IPS DF 6.9 (cell line): ENCODE results near the gene IL6R.

Experiments
- DNase-seq: peaks from one replicate; pipeline ENCODE4 v3.0.0-alpha.2; 2013; ENCODE audit warnings: low read depth, low spot score
- H3K27ac ChIP-seq: one replicate; pipeline ENCODE4 v1.5.1; 2013; ENCODE audit warnings: low read length, control low read depth
- H3K27me3 ChIP-seq: 2 replicates; pipeline ENCODE4 v1.6.1; 2013; ENCODE audit warnings: mild to moderate bottlenecking, low read length; ENCODE audit not compliant: control insufficient read depth, insufficient read depth
- H3K36me3 ChIP-seq: 2 replicates; pipeline ENCODE4 v1.6.1; 2013; ENCODE audit warnings: low read length; ENCODE audit not compliant: control insufficient read depth, insufficient read depth
- H3K4me1 ChIP-seq: 2 replicates; pipeline ENCODE4 v1.6.1; 2013; ENCODE audit warnings: low read length; ENCODE audit not compliant: control insufficient read depth, insufficient read depth
- H3K4me3 ChIP-seq: 2 replicates; pipeline ENCODE4 v1.5.1; 2013; ENCODE audit warnings: mild to moderate bottlenecking, low read length
- H3K9me3 ChIP-seq: 2 replicates; pipeline ENCODE4 v1.6.1; 2013; ENCODE audit warnings: low read length, inconsistent platforms; ENCODE audit not compliant: control insufficient read depth, insufficient read depth
- WGBS: extraction: QIAGEN DNeasy Blood & Tissue Kit; methylation state at CpG from one replicate; pipeline ENCODE4 v1.1.7; 2013; ENCODE audit warnings: mixed read lengths, missing lambda C conversion rate; ENCODE audit not compliant: insufficient read length, insufficient coverage; 5-methylcytosine and 5-hydroxymethylcytosine counted together

IL6R gene

DNA sequence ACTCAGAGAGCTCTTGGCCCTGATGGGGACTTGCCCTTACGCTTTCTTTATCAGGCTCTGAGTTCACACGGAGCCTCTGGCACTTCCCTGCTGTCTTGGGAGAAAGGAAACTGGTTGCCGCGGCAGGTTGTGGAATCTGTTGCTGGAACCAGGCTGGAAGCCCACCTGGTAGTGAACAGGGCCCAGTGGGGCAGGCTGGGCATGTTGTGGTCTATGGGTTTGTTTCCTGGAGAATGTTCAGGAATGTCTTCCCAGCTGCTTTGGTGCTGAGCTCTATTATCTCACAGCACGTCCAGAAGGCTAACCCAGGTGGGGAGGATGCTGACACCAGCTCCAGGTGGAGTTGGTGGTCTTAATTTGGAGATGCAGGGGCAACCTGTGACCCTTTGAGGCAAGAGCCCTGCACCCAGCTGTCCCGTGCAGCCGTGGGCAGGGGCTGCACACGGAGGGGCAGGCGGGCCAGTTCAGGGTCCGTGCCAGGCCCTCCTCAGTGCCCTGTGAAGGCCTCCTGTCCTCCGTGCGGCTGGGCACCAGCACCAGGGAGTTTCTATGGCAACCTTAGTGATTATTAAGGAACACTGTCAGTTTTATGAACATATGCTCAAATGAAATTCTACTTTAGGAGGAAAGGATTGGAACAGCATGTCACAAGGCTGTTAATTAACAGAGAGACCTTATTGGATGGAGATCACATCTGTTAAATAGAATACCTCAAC, 63.5 kb downstream of the IL6R start:
- DNase-seq, result no peak
- Histone ChIP-seq H3K27me3 (no peaks in the 10 kb centered on the region), H3K9me3 (no peaks in the 10 kb centered on the region), H3K27ac (no peak overlapping the region), H3K4me1 (no peaks in the 10 kb centered on the region; the same call in 1 of the 2 replicates), H3K36me3 (no peaks in the 10 kb centered on the region), H3K4me3 (no peak overlapping the region)
- WGBS, result no CpG with 5 or more reads among the region's 12 CpGs

DNA sequence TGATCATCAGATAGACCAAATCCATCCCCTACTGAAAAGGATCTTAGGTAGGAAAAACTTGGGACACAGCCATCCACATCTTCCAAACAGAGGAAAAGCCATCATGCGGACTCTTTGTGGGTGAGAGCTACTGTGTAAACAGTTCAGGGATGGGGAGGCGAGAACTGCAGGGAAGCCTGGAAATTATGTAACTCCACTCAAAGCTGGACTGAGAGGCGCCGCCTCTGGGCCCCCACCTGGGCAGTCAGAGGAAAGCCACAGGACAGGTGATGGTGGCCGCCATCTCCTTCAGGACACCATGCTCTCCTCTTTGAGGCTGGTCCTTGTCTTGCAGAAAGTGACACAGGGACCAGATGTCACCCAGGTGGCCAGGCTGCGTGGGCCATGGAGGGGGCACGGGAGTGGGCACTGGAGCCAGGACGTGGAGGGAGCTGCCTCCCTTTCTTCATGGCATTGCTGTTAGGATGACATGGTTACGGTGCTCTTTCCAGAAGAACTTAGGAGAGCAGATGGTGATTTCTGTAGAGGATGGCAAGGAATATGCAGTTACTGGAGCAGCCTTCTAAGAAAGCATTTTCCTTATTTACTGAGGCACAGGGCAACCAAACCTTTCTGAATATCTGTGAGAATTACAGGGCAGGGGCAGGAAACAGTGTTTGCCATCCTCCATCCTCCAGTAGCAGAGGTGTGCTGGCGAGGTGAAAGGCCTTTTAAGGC, 64.9 kb downstream of the IL6R start:
- Histone ChIP-seq H3K36me3 (no peaks in the 10 kb centered on the region), H3K9me3 (no peaks in the 10 kb centered on the region), H3K27ac (no peak overlapping the region), H3K27me3 (no peaks in the 10 kb centered on the region), H3K4me3 (no peak overlapping the region), H3K4me1 (no peaks in the 10 kb centered on the region; the same call in 1 of the 2 replicates)
- DNase-seq, result no peak
- no CpG with 5 or more reads among the region's 10 CpGs for WGBS

DNA sequence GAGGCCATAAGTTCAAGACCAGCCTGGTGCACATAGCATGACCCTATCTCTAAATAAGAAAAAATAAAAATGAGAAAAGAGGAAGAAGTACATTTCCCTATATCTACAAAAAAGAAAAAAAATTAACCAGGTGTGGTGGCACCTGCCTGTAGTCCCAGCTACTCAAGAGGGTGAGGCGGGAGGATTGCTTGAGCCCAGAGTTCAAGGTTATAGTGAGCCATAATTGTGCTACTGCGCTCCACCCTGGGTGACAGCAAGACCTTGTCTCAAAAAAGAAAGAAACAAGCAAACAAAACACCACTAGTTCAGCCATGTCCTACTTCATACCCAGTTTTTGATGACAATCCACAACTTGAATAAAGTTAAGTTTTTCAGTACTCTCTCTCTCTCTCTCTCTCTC, 66.2 kb downstream of the IL6R start:
- H3K4me1 ChIP-seq, result no peaks in the 10 kb centered on the region; the same call in 1 of the 2 replicates
- H3K4me3 ChIP-seq, result no peak overlapping the region
- no peak for DNase-seq
- H3K27me3 ChIP-seq, result no peaks in the 10 kb centered on the region
- H3K27ac ChIP-seq, result no peak overlapping the region
- no peaks in the 10 kb centered on the region for H3K9me3 ChIP-seq
- no CpG with 5 or more reads among the region's 2 CpGs for WGBS
- H3K36me3 ChIP-seq, result no peaks in the 10 kb centered on the region

- no CpG with 5 or more reads among the region's 3 CpGs for whole genome bisulfite sequencing
- no peaks in the 10 kb centered on the region for H3K27me3 ChIP-seq
- no peak for DNase-seq
- no peaks in the 10 kb centered on the region for H3K9me3 ChIP-seq
- no peaks in the 10 kb centered on the region for H3K36me3 ChIP-seq
- H3K4me1 ChIP-seq, result no peaks in the 10 kb centered on the region
- H3K27ac ChIP-seq, result no peak overlapping the region
- H3K4me3 ChIP-seq, result no peak overlapping the region
Measured at GRCh38 chr1:154474802-154475201, 69.7 kb downstream of the IL6R start.

DNA sequence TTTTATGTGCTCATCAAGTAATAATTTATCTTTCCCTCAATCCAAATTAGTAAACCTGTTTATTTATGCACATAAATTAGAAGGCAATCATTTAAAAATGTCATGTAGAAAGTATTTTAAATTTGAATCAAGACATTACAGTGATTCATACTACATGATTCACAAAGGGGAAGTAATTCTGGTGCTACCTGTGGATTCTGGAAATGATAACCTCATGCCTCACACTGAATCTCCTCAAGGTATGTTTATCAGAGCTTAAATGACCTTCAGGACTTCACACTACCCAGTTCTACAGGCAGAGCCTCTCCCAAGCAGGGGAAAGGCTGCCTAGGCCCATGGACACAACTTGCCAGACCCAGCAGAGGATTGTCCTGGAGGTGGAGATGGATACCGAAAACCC, 71.6 kb downstream of the IL6R start:
- WGBS, result no CpG with 5 or more reads among the region's 1 CpG
- Histone ChIP-seq H3K4me1 (no peaks in the 10 kb centered on the region), H3K27ac (no peak overlapping the region), H3K27me3 (no peaks in the 10 kb centered on the region), H3K36me3 (no peaks in the 10 kb centered on the region), H3K9me3 (no peaks in the 10 kb centered on the region), H3K4me3 (no peak overlapping the region)
- no peak for DNase-seq

- Histone ChIP-seq H3K27me3 (no peaks in the 10 kb centered on the region), H3K9me3 (no peaks in the 10 kb centered on the region), H3K4me3 (no peak overlapping the region), H3K4me1 (no peaks in the 10 kb centered on the region), H3K36me3 (no peaks in the 10 kb centered on the region), H3K27ac (no peak overlapping the region)
- no CpG with 5 or more reads among the region's 8 CpGs for WGBS
- no peak for DNase-seq
Measured at GRCh38 chr1:154478013-154478412, 72.9 kb downstream of the IL6R start.

GRCh38 chr1:154478639-154479038, 73.5 kb downstream of the IL6R start:
- WGBS, result no CpG with 5 or more reads among the region's 5 CpGs
- Histone ChIP-seq H3K27me3 (no peaks in the 10 kb centered on the region), H3K9me3 (no peaks in the 10 kb centered on the region), H3K4me1 (no peaks in the 10 kb centered on the region), H3K4me3 (no peak overlapping the region), H3K36me3 (no peaks in the 10 kb centered on the region), H3K27ac (no peak overlapping the region)
- no peak for DNase-seq

DNA sequence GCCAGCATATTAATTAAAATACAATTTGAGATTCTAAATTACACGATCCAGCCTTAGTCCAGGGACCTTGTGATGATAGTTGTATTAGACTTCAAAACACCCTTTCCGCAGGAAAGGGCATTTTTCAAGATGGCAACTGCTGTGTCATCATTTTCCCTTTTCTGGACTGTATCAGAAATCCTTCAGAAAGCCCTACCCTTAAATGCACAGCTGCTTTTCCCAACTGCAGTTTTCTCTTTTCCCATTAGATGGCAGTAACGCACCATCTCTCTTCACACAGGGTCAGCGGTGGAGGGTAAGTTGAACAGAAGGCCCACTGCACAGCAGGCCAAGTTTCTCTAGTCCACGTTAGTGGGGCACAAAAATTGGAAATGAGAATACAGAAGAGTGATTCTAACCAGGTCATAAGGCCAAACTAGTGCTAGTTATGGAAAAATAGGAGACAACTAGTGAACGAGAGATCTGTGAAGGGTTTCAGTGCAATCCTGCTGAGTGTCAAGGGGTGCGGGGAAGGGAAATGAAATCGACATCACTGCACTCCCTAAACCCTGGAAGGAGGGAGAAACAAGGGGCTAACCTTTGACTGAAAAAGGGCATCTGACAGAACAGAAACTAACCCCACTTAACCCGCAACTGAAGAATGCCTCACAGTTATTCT, 74.8 kb downstream of the IL6R start:
- no CpG with 5 or more reads among the region's 9 CpGs for WGBS
- no peaks in the 10 kb centered on the region for H3K27me3 ChIP-seq
- no peak overlapping the region for H3K4me3 ChIP-seq
- H3K4me1 ChIP-seq, result no peaks in the 10 kb centered on the region
- H3K9me3 ChIP-seq, result no peaks in the 10 kb centered on the region
- no peaks in the 10 kb centered on the region for H3K36me3 ChIP-seq
- no peak overlapping the region for H3K27ac ChIP-seq
- DNase-seq, result no peak

- DNase-seq, result no peak
- no peak overlapping the region for H3K27ac ChIP-seq
- no peaks in the 10 kb centered on the region for H3K27me3 ChIP-seq
- no peaks in the 10 kb centered on the region for H3K36me3 ChIP-seq
- no CpG with 5 or more reads among the region's 1 CpG for WGBS
- H3K4me3 ChIP-seq, result no peak overlapping the region
- no peaks in the 10 kb centered on the region for H3K9me3 ChIP-seq
- no peaks in the 10 kb centered on the region for H3K4me1 ChIP-seq
Measured at GRCh38 chr1:154481053-154481452, 75.9 kb downstream of the IL6R start.

DNA sequence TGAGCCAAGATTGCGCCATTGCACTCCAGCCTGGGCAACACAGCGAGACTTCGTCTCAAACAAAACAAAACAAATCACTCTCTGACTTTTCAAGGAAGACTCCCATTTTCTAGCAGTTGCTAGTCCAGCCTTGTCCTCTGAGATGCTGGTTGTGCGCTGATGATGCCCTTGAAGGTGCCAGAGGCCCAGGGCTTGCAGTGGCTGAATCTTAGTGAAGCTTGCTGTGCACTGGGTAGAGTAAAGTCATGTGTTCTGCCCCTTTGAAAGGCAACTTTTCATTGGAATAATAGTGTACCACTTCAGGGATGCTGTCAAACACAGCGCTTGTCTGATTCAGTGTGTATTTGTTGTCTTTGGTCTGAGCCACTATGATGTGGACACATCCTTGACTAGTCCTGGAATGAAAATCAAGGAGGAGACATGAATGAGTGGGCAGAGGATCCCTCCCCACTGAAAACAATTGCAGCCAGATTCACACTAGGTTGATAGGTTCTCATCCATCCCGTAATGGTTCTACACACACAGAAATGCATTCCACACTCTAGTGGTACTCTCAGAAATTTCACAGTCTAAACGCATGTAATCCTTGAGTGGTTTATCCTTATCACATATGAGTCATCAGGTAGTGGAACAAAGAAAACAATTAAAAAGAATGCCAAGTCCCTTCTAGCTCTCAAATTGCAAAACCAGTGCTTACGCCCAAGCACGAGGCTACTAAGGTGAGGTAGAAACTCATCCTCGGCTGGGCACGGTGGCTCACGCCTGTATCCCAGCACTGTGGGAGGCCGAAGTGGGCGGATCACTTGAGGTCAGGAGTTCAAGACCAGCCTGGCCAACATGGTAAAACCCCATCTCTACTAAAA, 79.0 kb downstream of the IL6R start:
- no peak overlapping the region for H3K4me3 ChIP-seq
- H3K9me3 ChIP-seq, result no peaks in the 10 kb centered on the region
- DNase-seq, result no peak
- H3K36me3 ChIP-seq, result no peaks in the 10 kb centered on the region
- H3K27me3 ChIP-seq, result no peaks in the 10 kb centered on the region
- H3K4me1 ChIP-seq, result no peaks in the 10 kb centered on the region
- H3K27ac ChIP-seq, result no peak overlapping the region
- no CpG with 5 or more reads among the region's 14 CpGs for WGBS
